ENCODE results near the gene SZT2.
"Not testable (repeated sequence)": the region's sequence is repeated elsewhere in the genome, so short reads cannot be mapped to it uniquely, and the experiment has no call there.

The SZT2 gene

GRCh38 chr1:43454270-43455011 lies 64.7 kb downstream of the SZT2 start:
- TF ChIP-seq CTCF (IDR thresholded peaks at IDR 0.05) = no peak
- DNase-seq (ENCODE audit: low spot score) = peak; percentile 89

DNA sequence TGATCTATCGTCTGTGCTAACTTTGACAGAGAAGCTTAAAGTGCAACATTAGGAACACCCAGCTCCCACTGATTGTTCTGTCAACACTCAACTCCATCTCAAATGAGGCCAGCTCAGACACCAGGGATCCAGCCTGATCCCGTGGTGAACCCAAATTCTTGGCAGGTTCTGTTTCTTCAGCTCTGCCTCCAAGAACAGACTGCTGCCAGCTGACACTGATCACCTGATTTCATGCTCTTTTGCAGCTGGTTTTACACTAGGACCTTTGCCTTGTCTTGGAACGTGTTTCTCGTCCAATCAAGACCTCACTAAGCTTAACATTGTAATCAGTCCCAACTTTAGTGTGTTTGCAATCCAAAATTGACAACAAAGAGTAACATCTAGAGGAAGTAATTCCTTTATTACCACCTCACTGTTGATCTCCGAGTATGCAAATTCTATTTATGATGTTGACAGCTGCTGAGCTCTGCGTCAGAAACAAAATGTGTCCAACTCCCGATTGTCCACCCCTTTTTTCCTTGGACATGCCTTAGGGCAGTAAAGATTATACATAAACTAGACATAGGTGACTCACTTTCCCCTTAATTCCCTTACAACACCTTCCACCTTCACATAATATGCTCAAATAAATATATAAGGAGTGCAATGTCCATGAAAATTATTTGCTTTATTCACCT lies 65.7 kb downstream of the SZT2 start:
- TF ChIP-seq CTCF (IDR thresholded peaks at IDR 0.05) = no peak
- DNase-seq (ENCODE audit: low spot score) = no peak
- H3K27ac ChIP-seq = no peak overlapping the region
- no peak overlapping the region for H3K4me3 ChIP-seq

More at GRCh38 chr1:43454270-43455011, 64.7 kb downstream of the SZT2 start:
- Histone ChIP-seq H3K27ac (peak overlapping the region; percentile 87 to 95), H3K4me3 (peak overlapping the region; percentile 83)

DNA sequence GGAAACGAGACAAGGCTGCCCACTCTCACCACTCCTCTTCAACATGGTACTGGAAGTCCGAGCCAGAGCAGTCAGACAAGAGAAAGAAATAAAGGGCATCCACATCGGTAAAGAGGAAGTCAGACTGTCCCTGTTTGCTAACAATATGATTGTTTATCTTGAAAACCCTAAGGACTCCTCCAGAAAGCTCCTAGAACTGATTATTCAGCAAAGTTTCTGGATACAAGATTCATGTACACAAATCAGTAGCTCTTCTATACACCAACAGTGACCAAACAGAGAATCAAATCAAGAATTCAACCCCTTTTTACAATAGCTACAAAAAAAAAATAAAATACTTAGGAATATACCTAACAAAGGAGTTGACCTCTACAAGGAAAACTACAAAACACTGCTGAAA lies 68.7 kb downstream of the SZT2 start:
- DNase-seq (ENCODE audit: low spot score); H3K27ac ChIP-seq: not testable (repeated sequence)

GRCh38 chr1:43460988-43461693 lies 71.4 kb downstream of the SZT2 start:
- H3K27ac ChIP-seq = no peak overlapping the region
- TF ChIP-seq CTCF (IDR thresholded peaks at IDR 0.05) = no peak
- DNase-seq (ENCODE audit: low spot score) = no peak
- no peak overlapping the region for H3K4me3 ChIP-seq

More for the DNA sequence above, 68.7 kb downstream of the SZT2 start:
- H3K4me3 ChIP-seq = not testable (repeated sequence)

DNA sequence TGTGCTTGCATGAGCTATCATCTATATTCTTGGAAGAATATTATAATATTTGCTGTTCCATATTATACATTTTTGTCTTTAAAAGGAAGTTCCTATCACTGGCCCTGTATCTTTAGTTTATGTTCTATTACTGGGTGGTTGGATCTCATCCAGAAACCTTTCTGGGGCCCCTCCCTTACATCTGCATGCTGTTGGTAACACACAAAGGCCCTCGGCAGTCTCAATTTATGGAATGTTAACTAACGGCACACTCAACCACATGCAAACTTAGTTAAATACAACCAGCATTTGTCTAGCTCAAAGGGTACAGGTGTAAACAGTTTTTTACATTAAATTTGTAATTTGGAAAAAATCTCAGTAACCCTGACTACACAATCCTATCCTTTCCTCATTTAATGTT lies 73.8 kb downstream of the SZT2 start:
- TF ChIP-seq CTCF (IDR thresholded peaks at IDR 0.05) = no peak
- Histone ChIP-seq H3K4me3 (no peak overlapping the region), H3K27ac (no peak overlapping the region)
- DNase-seq (ENCODE audit: low spot score) = no peak

DNA sequence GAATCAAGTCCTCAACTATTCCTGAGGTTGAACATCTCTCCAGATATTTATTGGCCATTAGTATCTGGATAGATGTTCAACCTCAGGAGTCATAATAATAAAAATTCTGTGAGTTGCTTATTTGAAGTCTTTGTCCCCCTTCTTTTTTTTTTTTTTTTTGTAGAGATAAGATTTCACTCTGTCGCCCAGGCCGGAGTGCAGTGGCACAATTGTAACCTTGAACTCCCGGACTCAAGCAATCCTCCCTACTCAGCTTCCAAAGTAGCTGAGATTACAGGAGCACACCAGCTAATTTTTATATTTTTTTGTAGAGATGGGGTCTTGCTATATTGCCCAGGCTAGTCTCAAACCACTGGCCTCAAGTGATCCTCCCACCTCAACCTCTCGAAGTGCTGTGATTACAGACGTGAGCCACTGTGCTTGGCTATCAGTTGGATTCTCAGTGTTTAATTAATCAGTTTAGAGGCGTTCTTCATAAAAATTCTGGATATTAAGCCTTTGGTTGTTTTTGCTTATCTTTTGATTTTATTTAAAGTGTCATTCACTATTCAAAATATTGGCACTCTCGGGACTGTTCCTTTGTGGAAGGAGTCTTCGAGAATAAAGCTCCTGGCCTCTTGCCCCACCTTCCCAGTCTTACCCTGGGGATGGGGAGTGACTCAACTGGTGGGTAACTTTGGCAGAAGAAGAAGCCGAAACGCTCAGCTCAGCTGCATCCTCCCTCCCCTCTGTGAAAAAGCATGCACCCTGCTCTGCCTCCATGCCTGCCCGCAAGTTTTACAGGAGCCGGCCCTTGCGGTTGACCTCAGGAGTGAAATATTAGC lies 75.2 kb downstream of the SZT2 start:
- Histone ChIP-seq H3K27ac (no peak overlapping the region), H3K4me3 (no peak overlapping the region)
- TF ChIP-seq CTCF (IDR thresholded peaks at IDR 0.05) = no peak
- DNase-seq (ENCODE audit: low spot score) = no peak

Data from coronary artery (tissue), 2 donors.